WTC11 (cell line): ENCODE measurements around the gene RAPGEF1. TPM values are rescaled to one million over a fixed set of nuclear protein-coding genes. Genes with fewer than 3 reads are reported as not detected.

Experiments used
- ATAC-seq: fragments of 200-7000 bp; cut with Tn5 transposase; 2 replicates; pipeline ENCODE4 v1.10.0; 2021; ENCODE audit warnings: mild to moderate bottlenecking, moderate library complexity
- CTCF ChIA-PET: fragments of 300-600 bp; sonication (Branson Sonifier 250); formaldehyde crosslinking; loops from one replicate; lab custom pipeline; 2021; ENCODE audit warnings: antibody characterized with exemption; lab: Charles Lee
- POLR2A ChIA-PET: fragments of 350-600 bp; sonication (Branson Sonifier 250); formaldehyde crosslinking; loops from one replicate; lab custom pipeline; 2021; ENCODE audit warnings: antibody characterized with exemption; lab: Charles Lee
- DNase-seq: peaks from one replicate; pipeline ENCODE4 v3.0.0; 2021; ENCODE audit warnings: low spot score
- H3K27ac Mint-ChIP-seq: 2 replicates; pipeline ENCODE4 v1.8.0; 2021; ENCODE audit warnings: mixed read lengths
- H3K27me3 Mint-ChIP-seq: 2 replicates; pipeline ENCODE4 v1.8.0; 2021; ENCODE audit warnings: low read depth, mild to moderate bottlenecking, moderate library complexity, mixed read lengths
- H3K36me3 Mint-ChIP-seq: 2 replicates; pipeline ENCODE4 v1.8.0; 2021; ENCODE audit warnings: mixed read lengths
- H3K4me1 Mint-ChIP-seq: 2 replicates; pipeline ENCODE4 v1.8.0; 2022; ENCODE audit warnings: mixed read lengths
- H3K4me3 Mint-ChIP-seq: 2 replicates; pipeline ENCODE4 v1.8.0; 2021; ENCODE audit warnings: mild to moderate bottlenecking, moderate library complexity, mixed read lengths
- H3K9me3 Mint-ChIP-seq: 2 replicates; pipeline ENCODE4 v1.8.0; 2021; ENCODE audit warnings: mixed read lengths
- AFF4 ChIP-seq: sonication (generic); formaldehyde crosslinking; IDR thresholded peaks from 2 replicates; pipeline ENCODE4 v1.8.1; 2023; ENCODE audit warnings: mild to moderate bottlenecking, missing genetic modification reagents, borderline replicate concordance
- EMX1 ChIP-seq: fragments of 250-450 bp; sonication (Bioruptor Pico); IDR thresholded peaks from 2 replicates; pipeline ENCODE4 v1.8.0; 2021; ENCODE audit warnings: mild to moderate bottlenecking
- ESRRA ChIP-seq: sonication (generic); formaldehyde crosslinking; IDR thresholded peaks from 2 replicates; pipeline ENCODE4 v1.8.1; 2022; ENCODE audit warnings: mild to moderate bottlenecking, missing genetic modification reagents, borderline replicate concordance
- GRHL2 ChIP-seq: fragments of 250-450 bp; sonication (Bioruptor Pico); IDR thresholded peaks from 2 replicates; pipeline ENCODE4 v1.8.0; 2022; ENCODE audit warnings: mild to moderate bottlenecking, moderate library complexity; ENCODE audit not compliant: insufficient replicate concordance, severe bottlenecking
- HMGXB4 ChIP-seq: sonication (generic); formaldehyde crosslinking; IDR thresholded peaks from 2 replicates; pipeline ENCODE4 v1.8.1; 2023; ENCODE audit warnings: mild to moderate bottlenecking, moderate library complexity, missing genetic modification reagents
- JUN ChIP-seq: sonication (generic); formaldehyde crosslinking; IDR thresholded peaks from 2 replicates; pipeline ENCODE4 v1.8.0; 2023; ENCODE audit warnings: mild to moderate bottlenecking, missing genetic modification reagents
- KAT7 ChIP-seq: sonication (generic); formaldehyde crosslinking; IDR thresholded peaks from 2 replicates; pipeline ENCODE4 v1.8.1; 2023; ENCODE audit warnings: missing genetic modification reagents, mild to moderate bottlenecking, borderline replicate concordance
- NR1H2 ChIP-seq: sonication (generic); formaldehyde crosslinking; IDR thresholded peaks from 2 replicates; pipeline ENCODE4 v1.9.0; 2021; ENCODE audit warnings: mild to moderate bottlenecking, moderate library complexity, missing genetic modification reagents
- ZBTB21 ChIP-seq: sonication (generic); formaldehyde crosslinking; IDR thresholded peaks from 2 replicates; pipeline ENCODE4 v1.8.1; 2023; ENCODE audit warnings: mild to moderate bottlenecking, missing genetic modification reagents, borderline replicate concordance
- ZNF121 ChIP-seq: sonication (generic); formaldehyde crosslinking; IDR thresholded peaks from 2 replicates; pipeline ENCODE4 v1.8.0; 2023; ENCODE audit warnings: missing genetic modification reagents
- ZNF138 ChIP-seq: sonication (generic); formaldehyde crosslinking; conservative IDR thresholded peaks from 2 replicates; pipeline ENCODE4 v1.8.1; 2022; ENCODE audit warnings: mild to moderate bottlenecking, moderate library complexity, missing genetic modification reagents
- total RNA-seq: library from RNA; stranded (reverse); gene quantifications from 3 replicates; pipeline ENCODE4 v1.2.3, GENCODE V29; 2021
- TF ChIP-seq, protein P1 (sequence below): fragments of 200-600 bp; IDR thresholded peaks from 2 replicates; pipeline ENCODE4 v1.8.0; 2022; ENCODE audit warnings: antibody characterized with exemption
- TF ChIP-seq, protein P2 (sequence below): sonication (generic); formaldehyde crosslinking; IDR thresholded peaks from 2 replicates; pipeline ENCODE4 v1.8.1; 2022; ENCODE audit warnings: mild to moderate bottlenecking, moderate library complexity, missing genetic modification reagents
- TF ChIP-seq, protein P3 (sequence below): sonication (generic); formaldehyde crosslinking; IDR thresholded peaks from 2 replicates; pipeline ENCODE4 v1.8.1; 2022; ENCODE audit warnings: low read depth, missing genetic modification reagents, borderline replicate concordance
- TF ChIP-seq, protein P4 (sequence below): sonication (generic); formaldehyde crosslinking; IDR thresholded peaks from 2 replicates; pipeline ENCODE4 v1.8.0; 2022; ENCODE audit warnings: mild to moderate bottlenecking, missing genetic modification reagents
- TF ChIP-seq, protein P5 (sequence below): sonication (generic); formaldehyde crosslinking; IDR thresholded peaks from 2 replicates; pipeline ENCODE4 v1.8.1; 2022; ENCODE audit warnings: low read depth, mild to moderate bottlenecking, moderate library complexity, missing genetic modification reagents, borderline replicate concordance

RAPGEF1 gene
- total RNA-seq, 1 experiment from 2014 or later = 66.2 TPM

GRCh38 chr9:131554843-131555351, 185.0 kb downstream of the RAPGEF1 start:
- ChIA-PET CTCF (interaction anchor here (1.0 to 1.3 kb wide), 2 partner anchors 10 to 37 kb away, joined by 3 to 5 read pairs; partner anchors contain the start of gene PRRT1B), POLR2A (no interaction called here)
- peak; percentile 48 for ATAC-seq
- no peak for TF ChIP-seq ZNF121 (CRISPR knock-in tag)
- TF ChIP-seq, protein P1, sequence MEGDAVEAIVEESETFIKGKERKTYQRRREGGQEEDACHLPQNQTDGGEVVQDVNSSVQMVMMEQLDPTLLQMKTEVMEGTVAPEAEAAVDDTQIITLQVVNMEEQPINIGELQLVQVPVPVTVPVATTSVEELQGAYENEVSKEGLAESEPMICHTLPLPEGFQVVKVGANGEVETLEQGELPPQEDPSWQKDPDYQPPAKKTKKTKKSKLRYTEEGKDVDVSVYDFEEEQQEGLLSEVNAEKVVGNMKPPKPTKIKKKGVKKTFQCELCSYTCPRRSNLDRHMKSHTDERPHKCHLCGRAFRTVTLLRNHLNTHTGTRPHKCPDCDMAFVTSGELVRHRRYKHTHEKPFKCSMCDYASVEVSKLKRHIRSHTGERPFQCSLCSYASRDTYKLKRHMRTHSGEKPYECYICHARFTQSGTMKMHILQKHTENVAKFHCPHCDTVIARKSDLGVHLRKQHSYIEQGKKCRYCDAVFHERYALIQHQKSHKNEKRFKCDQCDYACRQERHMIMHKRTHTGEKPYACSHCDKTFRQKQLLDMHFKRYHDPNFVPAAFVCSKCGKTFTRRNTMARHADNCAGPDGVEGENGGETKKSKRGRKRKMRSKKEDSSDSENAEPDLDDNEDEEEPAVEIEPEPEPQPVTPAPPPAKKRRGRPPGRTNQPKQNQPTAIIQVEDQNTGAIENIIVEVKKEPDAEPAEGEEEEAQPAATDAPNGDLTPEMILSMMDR = no peak
- TF ChIP-seq, protein P2, sequence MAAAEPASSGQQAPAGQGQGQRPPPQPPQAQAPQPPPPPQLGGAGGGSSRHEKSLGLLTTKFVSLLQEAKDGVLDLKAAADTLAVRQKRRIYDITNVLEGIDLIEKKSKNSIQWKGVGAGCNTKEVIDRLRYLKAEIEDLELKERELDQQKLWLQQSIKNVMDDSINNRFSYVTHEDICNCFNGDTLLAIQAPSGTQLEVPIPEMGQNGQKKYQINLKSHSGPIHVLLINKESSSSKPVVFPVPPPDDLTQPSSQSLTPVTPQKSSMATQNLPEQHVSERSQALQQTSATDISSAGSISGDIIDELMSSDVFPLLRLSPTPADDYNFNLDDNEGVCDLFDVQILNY (CRISPR knock-in tag) = 0 out of 2 replicates have a peak, but pooled peaks have one; percentile 26
- TF ChIP-seq, protein P3, sequence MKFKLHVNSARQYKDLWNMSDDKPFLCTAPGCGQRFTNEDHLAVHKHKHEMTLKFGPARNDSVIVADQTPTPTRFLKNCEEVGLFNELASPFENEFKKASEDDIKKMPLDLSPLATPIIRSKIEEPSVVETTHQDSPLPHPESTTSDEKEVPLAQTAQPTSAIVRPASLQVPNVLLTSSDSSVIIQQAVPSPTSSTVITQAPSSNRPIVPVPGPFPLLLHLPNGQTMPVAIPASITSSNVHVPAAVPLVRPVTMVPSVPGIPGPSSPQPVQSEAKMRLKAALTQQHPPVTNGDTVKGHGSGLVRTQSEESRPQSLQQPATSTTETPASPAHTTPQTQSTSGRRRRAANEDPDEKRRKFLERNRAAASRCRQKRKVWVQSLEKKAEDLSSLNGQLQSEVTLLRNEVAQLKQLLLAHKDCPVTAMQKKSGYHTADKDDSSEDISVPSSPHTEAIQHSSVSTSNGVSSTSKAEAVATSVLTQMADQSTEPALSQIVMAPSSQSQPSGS (CRISPR knock-in tag) = no peak
- no peak for TF ChIP-seq ZNF138 (CRISPR knock-in tag)
- peaks cover 13% of the 10 kb centered on the region for H3K9me3 Mint-ChIP-seq
- DNase-seq = no peak
- H3K27ac Mint-ChIP-seq = no peak overlapping the region
- H3K4me1 Mint-ChIP-seq = peaks cover 3% of the 10 kb centered on the region; the same call in 1 of the 2 replicates
- peaks cover 2% of the 10 kb centered on the region; the same call in 1 of the 2 replicates for H3K36me3 Mint-ChIP-seq
- peak overlapping the region; percentile 65 for H3K4me3 Mint-ChIP-seq
- H3K27me3 Mint-ChIP-seq = peaks cover 61% of the 10 kb centered on the region

GRCh38 chr9:131554087-131554842, 185.6 kb downstream of the RAPGEF1 start:
- Mint-ChIP-seq H3K4me3 (peak overlapping the region; percentile 47), H3K9me3 (peaks cover 13% of the 10 kb centered on the region), H3K36me3 (no peaks in the 10 kb centered on the region; the same call in 1 of the 2 replicates), H3K27me3 (peaks cover 67% of the 10 kb centered on the region), H3K4me1 (peaks cover 3% of the 10 kb centered on the region; the same call in 1 of the 2 replicates), H3K27ac (no peak overlapping the region)
- CTCF ChIA-PET = interaction anchor here (0.6 to 1.3 kb wide), 10 partner anchors 9 to 1323 kb away, joined by 3 to 5 read pairs (median 3); partner anchors contain the start of gene PRRT1B
- ATAC-seq (peak; percentile 72), DNase-seq (no peak)
- POLR2A ChIA-PET = interaction anchor here (0.8 kb wide), 1 partner anchor 8 kb away, joined by 3 read pairs; no protein-coding TSS in a partner anchor
- TF ChIP-seq ZBTB21 (CRISPR knock-in tag) (no peak), AFF4 (CRISPR knock-in tag) (no peak), ESRRA (no peak), HMGXB4 (CRISPR knock-in tag) (no peak), JUN (CRISPR knock-in tag) (no peak), EMX1 (CRISPR knock-in tag) (no peak), GRHL2 (CRISPR knock-in tag) (no peak), KAT7 (no peak), NR1H2 (CRISPR knock-in tag) (no peak)
- TF ChIP-seq, protein P4, sequence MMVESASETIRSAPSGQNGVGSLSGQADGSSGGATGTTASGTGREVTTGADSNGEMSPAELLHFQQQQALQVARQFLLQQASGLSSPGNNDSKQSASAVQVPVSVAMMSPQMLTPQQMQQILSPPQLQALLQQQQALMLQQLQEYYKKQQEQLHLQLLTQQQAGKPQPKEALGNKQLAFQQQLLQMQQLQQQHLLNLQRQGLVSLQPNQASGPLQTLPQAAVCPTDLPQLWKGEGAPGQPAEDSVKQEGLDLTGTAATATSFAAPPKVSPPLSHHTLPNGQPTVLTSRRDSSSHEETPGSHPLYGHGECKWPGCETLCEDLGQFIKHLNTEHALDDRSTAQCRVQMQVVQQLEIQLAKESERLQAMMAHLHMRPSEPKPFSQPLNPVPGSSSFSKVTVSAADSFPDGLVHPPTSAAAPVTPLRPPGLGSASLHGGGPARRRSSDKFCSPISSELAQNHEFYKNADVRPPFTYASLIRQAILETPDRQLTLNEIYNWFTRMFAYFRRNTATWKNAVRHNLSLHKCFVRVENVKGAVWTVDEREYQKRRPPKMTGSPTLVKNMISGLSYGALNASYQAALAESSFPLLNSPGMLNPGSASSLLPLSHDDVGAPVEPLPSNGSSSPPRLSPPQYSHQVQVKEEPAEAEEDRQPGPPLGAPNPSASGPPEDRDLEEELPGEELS (CRISPR knock-in tag) = no peak
- TF ChIP-seq, protein P2 (CRISPR knock-in tag) = no peak
- TF ChIP-seq, protein P5, sequence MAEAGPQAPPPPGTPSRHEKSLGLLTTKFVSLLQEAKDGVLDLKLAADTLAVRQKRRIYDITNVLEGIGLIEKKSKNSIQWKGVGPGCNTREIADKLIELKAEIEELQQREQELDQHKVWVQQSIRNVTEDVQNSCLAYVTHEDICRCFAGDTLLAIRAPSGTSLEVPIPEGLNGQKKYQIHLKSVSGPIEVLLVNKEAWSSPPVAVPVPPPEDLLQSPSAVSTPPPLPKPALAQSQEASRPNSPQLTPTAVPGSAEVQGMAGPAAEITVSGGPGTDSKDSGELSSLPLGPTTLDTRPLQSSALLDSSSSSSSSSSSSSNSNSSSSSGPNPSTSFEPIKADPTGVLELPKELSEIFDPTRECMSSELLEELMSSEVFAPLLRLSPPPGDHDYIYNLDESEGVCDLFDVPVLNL (CRISPR knock-in tag) = no peak
